Left kidney (tissue), 2 donors: Measurements from ENCODE around the gene IGF2BP3. TPM values are rescaled to one million over a fixed set of nuclear protein-coding genes. Genes with fewer than 3 reads are reported as not detected.
"Not testable (repeated sequence)": the region's sequence is repeated elsewhere in the genome, so short reads cannot be mapped to it uniquely, and the experiment has no call there.

ENCODE experiments used
- DNase-seq: peaks from one replicate; pipeline ENCODE4 v3.0.0-alpha.2; 2013
- polyA plus RNA-seq: library from polyadenylated mRNA; unstranded; fragments of 120-200 nt; gene quantifications from one replicate; pipeline ENCODE4 v1.2.1, GENCODE V29; 2013; ENCODE audit not compliant: insufficient read length

Gene IGF2BP3
- polyA plus RNA-seq, 1 donor = 82.9 TPM

GRCh38 chr7:23343806-23344475 is 126.3 kb downstream of the IGF2BP3 start:
- no peak for DNase-seq

- no peak for DNase-seq
Observed at GRCh38 chr7:23343102-23343501, 127.2 kb downstream of the IGF2BP3 start.

GRCh38 chr7:23341846-23342598 is 128.3 kb downstream of the IGF2BP3 start:
- no peak for DNase-seq

DNA sequence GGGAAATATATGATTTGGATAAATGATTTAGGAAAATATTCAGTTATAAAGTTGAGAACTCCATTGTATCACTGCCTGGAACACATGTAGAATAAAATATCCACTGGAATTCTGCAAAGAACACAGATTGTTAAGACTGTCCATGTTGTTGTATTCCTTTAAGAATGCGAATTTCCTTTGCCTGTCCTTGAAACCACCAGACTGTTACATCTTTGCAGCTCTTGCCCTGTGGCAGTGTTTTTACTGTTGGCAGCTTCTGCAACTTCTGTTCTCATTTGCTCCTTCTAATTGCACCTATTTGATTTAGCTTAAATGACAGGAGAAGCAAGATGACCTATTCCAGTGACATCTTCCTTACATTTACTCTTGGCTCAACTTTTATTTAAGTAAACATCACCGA is 131.4 kb downstream of the IGF2BP3 start:
- DNase-seq = no peak

DNA sequence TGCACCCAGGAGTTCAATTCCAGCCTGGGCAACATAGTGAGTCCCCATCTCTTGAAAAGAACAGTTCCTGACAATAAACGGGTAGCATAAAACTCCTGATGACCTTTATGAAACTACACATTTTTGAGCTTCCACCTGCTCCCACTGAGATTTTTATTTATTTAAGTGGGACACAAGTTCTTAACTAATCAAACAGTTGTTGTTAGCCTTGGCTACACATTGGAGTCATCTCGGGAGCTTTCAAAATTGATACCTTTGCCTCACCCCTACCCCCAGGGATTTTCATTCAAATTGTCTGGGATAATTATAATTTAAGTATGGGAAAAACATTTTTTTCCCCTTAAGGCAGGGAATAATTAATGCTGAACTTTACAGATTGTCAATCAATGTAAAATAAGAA is 131.9 kb downstream of the IGF2BP3 start:
- no peak for DNase-seq

DNA sequence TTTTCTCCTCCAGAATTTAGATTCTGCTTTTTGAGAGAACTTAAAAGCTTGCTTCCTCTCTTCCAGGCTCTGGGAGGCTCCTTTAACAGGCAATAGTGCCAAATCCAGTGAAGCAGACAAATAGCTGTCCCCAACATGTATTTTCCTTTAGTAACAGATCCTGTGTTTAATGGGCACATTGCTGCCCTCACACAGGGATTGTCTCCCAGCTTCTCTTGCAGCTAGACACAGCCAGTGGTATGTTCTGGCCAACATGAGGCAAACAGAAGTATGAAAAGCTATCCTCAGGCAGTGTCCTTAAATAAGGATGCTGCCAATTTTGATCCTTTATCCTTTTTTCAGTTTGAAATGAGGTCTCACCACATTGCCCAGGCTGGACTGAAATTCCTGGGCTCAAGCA is 132.9 kb downstream of the IGF2BP3 start:
- DNase-seq = no peak

GRCh38 chr7:23336799-23337283 is 133.4 kb downstream of the IGF2BP3 start:
- DNase-seq = no peak

DNA sequence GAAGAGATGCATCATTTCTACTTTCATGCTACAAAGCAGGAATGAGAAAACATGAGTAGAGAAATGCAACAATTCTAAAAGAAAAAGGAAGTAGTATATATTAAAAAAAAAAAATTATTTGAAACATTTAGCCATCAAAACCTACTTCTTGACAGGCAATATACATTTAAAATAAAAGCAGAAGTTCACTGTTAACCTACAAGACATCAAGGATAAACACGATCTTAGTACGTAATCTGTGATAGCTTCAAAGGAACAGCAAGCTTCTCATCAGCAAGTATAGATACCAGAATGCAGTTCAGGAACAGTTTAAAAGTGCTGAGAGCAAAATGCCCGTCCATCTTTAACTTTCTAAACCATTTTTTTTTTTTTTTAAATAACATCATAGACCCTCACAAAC is 134.2 kb downstream of the IGF2BP3 start:
- DNase-seq = no peak

DNA sequence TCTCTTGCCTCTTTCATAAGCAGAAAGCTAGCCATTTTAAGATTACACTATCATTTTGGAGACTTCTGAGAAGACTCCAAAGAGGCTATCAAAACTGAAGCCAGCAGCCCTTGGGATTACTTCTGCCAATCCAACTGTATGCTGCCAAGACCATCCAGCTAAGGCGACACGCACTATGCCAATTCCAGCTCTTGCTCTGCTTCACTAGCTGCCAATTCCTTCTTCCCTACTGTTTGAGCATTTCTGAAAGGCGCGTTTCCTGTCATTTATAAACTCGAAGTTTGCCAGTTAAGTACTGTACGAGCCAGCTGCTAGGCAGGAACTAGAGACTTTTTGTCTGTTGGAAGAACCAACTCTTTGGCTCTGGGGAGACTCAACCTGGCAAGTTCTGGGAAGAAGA is 134.7 kb downstream of the IGF2BP3 start:
- no peak for DNase-seq

- no peak for DNase-seq
Observed at GRCh38 chr7:23335136-23335535, 135.2 kb downstream of the IGF2BP3 start.

GRCh38 chr7:23334482-23335056 is 135.7 kb downstream of the IGF2BP3 start:
- DNase-seq = no peak

- no peak for DNase-seq
Observed at GRCh38 chr7:23333671-23334246, 136.5 kb downstream of the IGF2BP3 start.

- DNase-seq = no peak
Observed at GRCh38 chr7:23332910-23333612, 137.2 kb downstream of the IGF2BP3 start.

GRCh38 chr7:23332193-23332592 is 138.1 kb downstream of the IGF2BP3 start:
- no peak for DNase-seq

GRCh38 chr7:23331132-23331531 is 139.2 kb downstream of the IGF2BP3 start:
- no peak for DNase-seq

DNA sequence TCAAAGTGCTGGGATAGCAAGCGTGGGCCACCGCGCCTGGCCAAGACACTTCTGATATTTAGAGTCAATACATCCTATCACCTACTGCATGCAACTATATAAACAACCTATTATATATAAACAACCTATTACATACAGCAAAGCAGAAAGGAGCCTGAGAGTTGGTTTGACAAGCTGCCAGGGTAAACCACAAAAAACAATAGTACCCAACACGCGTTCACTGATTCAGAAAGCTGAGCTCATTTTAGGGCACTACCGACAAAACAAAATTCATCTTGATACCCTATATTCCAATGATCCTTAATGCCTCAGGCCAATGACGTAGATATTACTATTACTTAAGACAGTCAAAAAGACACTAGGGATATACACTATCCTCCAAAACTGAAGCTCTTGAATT is 154.9 kb downstream of the IGF2BP3 start:
- no peak for DNase-seq

DNA sequence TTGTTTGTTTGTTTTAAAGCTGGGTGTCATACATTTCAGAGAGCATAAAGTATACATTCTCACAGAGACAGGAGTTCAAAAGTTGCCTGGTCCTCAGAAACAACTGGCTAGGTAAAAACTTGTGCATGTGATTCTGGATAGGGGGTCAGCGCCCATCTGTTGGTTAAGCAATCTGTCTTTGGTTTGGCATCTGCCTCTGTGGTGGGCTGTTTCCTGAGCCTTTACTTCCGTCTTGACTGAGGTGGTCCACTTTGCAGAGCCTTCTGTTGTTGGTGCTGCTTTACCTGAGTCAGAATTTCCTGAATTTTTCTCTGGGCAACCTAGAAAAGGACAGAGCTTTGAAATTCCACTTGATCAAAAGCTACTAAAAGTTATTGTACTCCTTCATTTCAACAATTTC is 158.2 kb downstream of the IGF2BP3 start:
- DNase-seq = not testable (repeated sequence)

- DNase-seq = no peak
Observed at GRCh38 chr7:23308754-23309153, 161.5 kb downstream of the IGF2BP3 start.

DNA sequence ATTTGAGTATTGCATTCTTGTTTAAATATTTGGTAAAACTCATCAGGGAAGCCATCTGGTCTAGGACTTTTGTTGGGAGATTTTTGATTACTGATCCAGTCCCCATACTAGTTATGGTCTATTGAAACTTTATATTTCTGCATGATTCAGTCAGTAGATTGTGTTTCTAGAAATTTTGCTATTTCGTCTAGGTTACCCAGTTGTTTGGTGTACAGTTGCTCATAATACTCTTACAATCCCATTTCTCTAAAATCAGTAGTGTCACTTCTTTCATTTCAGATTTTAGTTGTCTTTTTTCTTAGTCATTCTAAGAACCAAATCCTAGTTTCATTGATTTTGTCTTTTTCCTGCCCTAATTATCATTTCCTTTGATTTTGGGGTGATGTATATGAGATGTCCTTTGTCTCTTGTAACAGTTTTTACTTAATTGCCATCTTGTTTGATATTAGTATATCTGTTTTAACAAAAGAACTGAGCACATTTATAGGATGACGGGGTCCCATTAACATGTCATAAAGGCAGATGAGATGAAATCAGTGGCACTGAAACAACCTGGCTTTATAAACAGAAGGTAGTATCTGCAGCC is 163.3 kb downstream of the IGF2BP3 start:
- DNase-seq = no peak

- DNase-seq = no peak
Observed at GRCh38 chr7:23299770-23300300, 170.5 kb downstream of the IGF2BP3 start.
